Dedifferentiated amniotic fluid mesenchymal stem cell (primary cell): Measurements from ENCODE around the gene PTPN20.
"Not testable (repeated sequence)": the region's sequence is repeated elsewhere in the genome, so short reads cannot be mapped to it uniquely, and the experiment has no call there.

Source experiments
- DNase-seq: peaks from one replicate; pipeline ENCODE4 v3.0.0-alpha.2; 2016; ENCODE audit errors: extremely low spot score

Gene PTPN20

GRCh38 chr10:46952540-46952939 is 41.3 kb downstream of the PTPN20 start:
- not testable (repeated sequence) for DNase-seq

GRCh38 chr10:46960742-46961141 is 49.5 kb downstream of the PTPN20 start:
- not testable (repeated sequence) for DNase-seq

- not testable (repeated sequence) for DNase-seq
Measured at GRCh38 chr10:46963356-46963755, 52.1 kb downstream of the PTPN20 start.

GRCh38 chr10:46967013-46967412 is 55.8 kb downstream of the PTPN20 start:
- not testable (repeated sequence) for DNase-seq

DNA sequence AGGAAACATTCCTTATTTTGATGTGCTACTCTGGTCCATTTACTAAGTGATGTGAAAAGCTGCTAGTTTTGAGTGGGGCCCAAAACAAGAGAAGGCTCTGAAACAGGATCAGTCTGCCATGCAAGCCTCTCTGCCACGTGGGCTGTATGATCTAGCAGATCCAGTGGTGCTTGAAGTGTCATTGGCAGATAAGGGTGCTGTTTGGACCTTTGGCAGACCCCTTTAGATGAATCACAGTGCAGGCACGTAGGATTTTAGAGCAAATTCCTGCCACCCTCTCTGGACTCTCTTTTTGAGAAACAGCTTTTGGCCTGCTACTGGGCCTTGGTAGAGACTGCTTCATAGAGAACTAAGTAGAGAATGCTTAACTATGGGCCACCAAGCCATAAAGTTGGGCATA is 69.0 kb downstream of the PTPN20 start:
- DNase-seq: not testable (repeated sequence)

DNA sequence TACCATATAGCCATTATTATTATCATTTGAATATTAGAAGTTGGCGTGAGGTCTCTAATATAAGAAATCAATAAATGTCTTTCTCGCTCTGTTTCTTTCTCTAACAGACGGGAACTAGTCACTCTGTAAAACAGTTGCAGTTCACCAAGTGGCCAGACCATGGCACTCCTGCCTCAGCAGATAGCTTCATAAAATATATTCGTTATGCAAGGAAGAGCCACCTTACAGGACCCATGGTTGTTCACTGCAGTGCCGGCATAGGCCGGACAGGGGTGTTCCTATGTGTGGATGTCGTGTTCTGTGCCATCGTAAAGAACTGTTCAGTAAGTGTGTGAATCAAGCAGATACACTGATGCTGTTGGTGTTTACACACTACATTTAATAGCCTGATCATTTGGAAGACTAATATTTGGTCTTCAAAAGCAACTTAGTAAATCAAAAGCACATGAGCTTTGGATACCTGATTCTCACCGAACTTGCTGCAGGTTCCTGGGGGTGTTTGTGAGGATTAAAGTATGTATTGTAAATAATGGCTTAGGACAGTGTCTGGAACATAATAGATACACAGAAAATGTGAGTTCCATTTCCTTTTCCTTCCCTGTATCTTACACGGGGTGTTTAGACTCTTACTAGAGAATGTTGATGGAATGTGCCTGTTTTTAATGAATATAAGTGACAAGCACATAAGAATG is 76.2 kb downstream of the PTPN20 start:
- DNase-seq: not testable (repeated sequence)

DNA sequence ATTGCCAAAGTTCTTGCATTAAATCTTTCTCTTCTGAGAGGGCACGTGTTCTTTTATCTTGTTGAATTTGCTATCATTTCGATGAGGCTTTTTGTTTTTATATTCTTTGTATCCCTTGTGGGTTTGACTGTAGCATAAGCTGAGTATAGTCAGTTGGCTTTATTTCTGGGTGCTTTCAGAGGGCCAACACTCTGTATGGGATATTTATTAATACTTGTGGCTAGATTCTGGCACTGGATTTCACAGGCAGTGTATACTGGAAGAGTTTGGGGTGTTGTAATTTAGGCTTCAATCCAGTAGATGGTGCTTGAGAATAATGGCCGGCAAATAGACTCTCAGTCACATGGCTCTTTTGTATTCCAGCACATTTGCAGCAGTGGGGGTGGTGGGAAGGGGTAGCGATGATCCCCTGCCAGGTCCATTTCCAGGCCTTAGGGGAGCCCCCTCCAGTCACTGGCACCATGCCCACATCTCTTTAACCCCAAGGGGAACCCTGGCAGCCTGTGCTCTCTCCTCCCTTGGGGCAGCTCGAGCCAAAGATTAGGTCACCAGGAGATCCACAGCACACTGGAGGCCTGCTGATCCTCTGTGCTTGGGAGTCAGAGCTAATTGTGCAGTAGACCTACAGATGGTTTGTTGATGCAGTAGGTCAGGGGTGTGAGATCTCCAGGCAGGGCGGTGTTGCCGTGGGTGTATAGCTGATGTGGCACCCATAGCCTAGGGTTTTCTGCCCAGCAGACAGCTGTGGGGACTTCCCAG is 81.8 kb downstream of the PTPN20 start:
- peak; percentile 36 for DNase-seq

DNA sequence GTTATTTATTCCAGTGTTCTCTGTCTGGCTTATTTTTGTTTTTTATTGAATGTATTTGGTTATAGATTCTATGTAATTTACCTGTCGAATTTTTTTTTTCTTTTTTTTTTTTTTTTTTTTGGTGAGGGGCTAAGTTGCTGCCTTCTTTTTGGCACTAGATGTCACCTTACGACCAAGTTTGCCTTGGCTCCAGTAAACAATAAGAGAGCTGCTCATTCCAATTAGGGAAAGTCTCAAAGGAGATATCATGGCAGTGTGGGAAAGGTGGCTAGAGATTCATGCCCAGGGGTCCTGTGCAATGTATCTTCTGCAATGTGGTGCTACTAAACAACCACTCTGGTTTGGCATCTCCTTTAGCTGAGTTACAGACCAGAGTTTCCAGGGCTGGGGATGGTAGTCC is 84.0 kb downstream of the PTPN20 start:
- no peak for DNase-seq

DNA sequence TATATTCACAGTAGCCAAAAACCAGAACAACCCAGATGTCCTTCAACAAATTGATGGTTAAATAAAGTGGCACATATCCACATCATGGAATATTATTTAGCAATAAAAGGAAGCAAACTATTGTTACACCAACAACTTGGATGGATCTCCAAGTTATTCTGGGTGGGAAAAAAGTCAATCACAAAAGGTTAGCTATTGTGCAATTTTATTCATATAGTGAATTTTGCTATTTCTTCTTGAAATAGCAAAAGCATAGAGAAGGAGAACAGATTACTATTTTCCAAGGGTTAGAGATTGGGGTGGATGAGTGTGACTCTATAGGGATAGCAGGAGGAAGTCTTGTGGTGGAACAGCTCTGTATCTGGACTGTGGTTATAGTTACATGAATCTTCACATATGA is 87.0 kb downstream of the PTPN20 start:
- no peak for DNase-seq

DNA sequence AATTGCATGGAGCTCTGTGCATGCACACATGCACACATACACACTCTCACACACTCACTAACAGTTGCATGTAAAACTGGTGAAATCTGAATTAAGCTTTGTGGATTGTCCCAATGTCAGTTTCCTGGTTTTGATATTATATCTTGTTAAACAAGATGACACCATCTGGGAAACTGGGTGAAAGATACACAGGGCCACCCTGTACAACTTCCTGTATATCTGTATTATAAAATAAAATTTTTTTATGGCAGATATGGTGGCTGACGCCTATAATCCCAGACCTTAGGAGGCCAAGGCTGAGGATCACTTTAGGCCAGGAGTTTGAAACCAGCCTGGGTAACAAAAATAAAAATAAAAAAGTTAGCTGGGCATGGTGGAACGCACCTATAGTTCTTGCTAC is 87.4 kb downstream of the PTPN20 start:
- DNase-seq: no peak

DNA sequence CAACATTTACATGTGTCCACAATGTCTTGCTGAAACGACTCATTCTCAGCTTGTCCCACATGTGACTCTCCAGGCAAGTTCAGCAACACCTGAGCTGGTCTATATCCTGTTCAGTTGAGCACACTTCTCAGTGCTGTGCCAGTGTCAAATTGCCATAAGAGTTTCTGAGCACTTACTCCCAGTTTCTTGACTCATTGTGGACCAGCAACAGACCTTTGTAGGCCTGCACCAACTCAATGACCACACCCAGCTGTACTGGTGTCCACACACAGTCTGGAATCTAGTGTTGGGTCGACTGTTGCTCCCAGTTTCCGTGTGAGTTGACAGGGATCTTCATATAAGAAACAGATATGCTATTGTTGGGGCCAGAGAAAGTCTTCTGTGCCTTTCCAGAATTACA is 88.0 kb downstream of the PTPN20 start:
- no peak for DNase-seq

GRCh38 chr10:47008769-47009168 is 97.5 kb downstream of the PTPN20 start:
- DNase-seq: no peak

DNA sequence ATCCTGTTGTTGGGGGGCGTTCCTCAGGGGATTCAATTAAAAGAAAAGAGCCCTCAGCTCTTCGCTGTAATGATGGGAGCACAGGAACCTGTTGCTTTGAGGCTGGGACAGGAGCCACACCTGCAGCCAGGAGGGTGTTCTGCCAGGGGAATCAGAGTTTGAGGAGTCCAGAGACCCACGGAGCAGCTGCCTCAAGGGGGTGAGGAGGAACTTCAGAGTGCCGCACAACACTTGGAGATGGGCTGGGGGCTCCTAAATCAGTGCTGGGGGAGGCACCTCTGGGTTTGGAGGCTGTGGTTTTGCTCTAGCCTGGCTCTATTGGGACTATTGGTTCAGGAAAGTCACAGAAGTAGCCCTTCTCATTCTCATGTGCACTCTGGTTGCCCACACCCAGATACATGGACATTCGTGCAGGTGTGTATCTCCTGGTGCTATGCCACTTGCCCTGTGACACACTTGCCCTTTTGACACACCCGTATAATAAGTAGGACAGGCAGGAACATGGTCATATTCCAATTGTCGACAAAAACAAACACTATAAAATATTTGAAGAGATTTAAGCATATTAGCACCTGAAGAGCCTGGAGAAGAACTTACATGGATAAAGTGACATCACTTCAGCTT is 98.1 kb downstream of the PTPN20 start:
- DNase-seq: no peak

GRCh38 chr10:47010036-47010435 is 98.8 kb downstream of the PTPN20 start:
- no peak for DNase-seq

DNA sequence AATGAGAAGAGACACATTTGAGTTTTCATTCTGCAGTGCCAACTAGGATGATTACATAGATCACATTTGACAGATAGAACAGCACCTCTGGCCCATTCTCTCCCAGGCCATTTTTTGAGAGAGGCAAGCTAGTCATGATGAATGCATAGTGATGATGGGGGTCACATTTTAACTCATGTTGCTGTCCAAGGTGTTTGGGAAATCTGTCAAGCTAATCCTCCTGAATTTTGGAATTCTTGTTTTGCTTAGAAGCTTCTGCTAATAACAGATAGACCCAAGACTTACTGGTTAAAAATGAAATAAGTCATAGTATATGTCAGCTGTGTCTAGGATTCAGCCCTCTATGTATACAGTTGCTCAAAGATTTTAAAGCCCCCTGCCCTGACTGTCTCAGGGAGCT is 101.0 kb downstream of the PTPN20 start:
- no peak for DNase-seq

DNA sequence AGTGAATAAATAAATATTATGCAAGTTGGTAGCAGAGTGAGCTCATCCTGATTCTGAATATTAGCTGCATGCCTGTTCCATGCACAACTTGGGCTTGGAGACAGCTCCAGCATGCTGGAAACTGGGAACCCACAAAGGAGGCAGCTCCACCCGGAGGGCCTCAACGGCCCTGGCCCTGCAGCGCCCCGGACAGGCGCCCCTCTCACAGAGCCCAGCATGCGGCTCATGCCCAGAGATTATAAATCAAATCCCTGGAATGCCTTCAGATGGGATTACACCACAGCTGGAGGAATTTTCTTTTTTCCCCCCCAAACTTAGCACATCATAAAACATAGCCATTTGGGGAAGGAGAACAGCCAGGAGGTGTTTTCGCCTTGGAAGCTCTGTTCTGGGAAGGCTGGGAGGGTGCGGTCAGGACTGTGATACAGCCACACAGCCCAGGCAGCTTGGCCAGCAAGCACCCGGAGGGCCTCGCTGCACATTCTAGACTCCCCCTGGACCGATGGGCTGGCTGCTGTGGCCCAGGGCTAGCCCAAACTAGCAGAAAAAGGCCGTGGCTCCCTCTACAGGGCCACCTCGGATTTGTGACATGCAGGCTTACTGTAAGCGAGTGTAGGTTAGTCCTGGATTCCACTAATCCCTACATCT is 102.4 kb downstream of the PTPN20 start:
- DNase-seq: no peak

DNA sequence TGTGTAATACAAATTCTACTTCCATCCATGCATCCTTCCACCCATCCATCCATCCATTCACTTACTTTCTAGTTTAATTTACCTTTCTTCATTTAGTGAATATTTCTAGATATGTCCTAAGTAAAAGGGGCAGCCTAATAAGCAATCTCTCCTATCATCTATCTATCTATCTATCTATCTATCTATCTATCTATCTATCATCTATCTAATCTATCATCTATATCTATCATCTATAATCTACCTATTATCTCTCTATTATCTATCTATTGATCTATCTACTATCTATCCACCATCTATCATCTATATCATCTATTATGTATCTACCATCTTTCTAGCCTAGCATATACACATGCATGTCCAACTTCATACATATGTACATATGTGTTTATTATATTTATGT is 104.2 kb downstream of the PTPN20 start:
- no peak for DNase-seq

DNA sequence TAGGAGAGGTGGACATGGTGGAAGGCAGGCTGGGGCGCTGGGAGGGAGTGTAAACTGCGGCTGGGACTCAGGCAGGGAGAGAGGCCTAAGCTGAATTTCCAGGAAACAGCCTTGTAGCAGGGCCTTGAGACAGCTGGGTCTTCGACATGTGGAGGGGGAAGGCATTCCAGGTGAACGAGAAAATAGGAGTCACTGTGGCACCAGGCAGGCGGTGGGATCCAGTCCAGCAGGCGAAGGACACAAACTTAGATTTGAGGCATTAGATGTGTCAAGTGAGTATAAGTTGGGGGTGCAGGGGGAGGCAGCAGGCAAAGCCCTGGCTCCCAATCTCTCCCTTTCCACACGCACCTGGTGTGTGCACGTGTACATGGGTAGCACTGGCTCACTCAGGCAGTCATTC is 105.3 kb downstream of the PTPN20 start:
- no peak for DNase-seq

DNA sequence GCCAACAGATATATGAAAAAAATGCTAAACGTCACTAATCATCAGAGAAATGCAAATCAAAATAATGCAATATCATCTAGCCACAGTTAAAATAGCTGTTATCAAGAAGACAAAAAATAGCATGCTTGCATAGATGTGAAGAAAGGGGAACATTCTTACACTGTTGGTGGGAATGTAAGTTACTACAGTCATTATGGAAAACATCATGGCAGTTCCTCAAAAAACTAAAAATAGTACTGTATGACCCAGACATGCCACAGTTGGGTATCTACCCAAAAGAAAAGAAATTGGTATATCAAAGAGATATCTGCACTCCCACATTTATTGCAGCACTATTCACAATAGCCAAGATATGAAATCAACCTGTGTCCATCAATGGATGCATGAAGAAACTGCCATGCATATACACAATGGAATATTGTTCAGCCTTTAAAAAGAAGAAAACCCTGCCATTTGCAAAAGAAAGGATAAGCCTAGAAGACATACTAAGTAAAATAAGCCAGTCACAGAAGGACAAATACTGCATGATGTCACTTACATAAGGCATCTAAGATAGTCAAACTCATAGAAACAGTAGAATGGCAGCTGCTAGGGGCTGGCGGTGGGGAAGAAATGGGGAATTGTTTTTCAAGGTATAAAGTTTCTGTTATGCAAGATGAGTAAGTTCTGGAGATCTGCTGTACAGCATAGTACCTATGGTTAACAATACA is 107.0 kb downstream of the PTPN20 start:
- no peak for DNase-seq

GRCh38 chr10:47019155-47020145 is 108.2 kb downstream of the PTPN20 start:
- no peak for DNase-seq

- DNase-seq: no peak
Measured at GRCh38 chr10:47020471-47020870, 109.2 kb downstream of the PTPN20 start.
